Measurements from ENCODE around the gene PXT1.

DNA sequence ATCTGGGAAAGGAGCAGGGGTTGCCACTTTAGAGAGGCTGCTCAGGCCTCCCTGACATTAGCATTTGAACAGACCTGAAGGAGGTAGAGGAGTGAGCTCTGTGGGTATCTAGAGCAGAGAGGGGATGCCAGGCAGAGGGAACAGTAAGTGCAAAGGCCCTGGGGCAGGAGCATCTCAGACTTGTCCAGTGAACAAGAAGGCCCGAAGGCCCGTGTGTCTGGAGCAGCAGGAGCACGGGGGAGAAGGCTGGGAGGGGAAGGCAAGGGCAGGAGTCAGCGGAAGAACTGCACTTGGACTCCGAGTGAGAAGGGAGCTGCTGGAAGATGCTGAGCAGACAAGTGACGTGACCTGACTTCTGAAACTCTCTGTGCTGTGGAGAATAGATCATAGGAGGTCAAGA lies 70.6 kb downstream of the PXT1 start:
- TF ChIP-seq ZNF561 (tag by site-specific recombination; IDR thresholded peaks at IDR 0.05; ENCODE audit: borderline replicate concordance) (no peak), ZNF221 (tag by site-specific recombination; IDR thresholded peaks at IDR 0.05; ENCODE audit: borderline replicate concordance) (no peak), ZNF138 (tag by site-specific recombination; IDR thresholded peaks at IDR 0.05; ENCODE audit: borderline replicate concordance) (no peak), ZNF433 (tag by site-specific recombination; IDR thresholded peaks at IDR 0.05; ENCODE audit: low read depth) (no peak), CTCF (tag by site-specific recombination; IDR thresholded peaks at IDR 0.05) (no peak), ZNF629 (tag by site-specific recombination; IDR thresholded peaks at IDR 0.05) (no peak), ZNF521 (tag by site-specific recombination; IDR thresholded peaks at IDR 0.05) (no peak), ZNF211 (tag by site-specific recombination; IDR thresholded peaks at IDR 0.05; ENCODE audit: low read depth) (no peak), REST (tag by site-specific recombination; IDR thresholded peaks at IDR 0.05) (no peak), ZNF585B (tag by site-specific recombination; IDR thresholded peaks at IDR 0.05) (no peak), ZNF514 (tag by site-specific recombination; IDR thresholded peaks at IDR 0.05) (no peak)
- TF ChIP-seq, protein P1, sequence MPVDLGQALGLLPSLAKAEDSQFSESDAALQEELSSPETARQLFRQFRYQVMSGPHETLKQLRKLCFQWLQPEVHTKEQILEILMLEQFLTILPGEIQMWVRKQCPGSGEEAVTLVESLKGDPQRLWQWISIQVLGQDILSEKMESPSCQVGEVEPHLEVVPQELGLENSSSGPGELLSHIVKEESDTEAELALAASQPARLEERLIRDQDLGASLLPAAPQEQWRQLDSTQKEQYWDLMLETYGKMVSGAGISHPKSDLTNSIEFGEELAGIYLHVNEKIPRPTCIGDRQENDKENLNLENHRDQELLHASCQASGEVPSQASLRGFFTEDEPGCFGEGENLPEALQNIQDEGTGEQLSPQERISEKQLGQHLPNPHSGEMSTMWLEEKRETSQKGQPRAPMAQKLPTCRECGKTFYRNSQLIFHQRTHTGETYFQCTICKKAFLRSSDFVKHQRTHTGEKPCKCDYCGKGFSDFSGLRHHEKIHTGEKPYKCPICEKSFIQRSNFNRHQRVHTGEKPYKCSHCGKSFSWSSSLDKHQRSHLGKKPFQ (tag by site-specific recombination; IDR thresholded peaks at IDR 0.05) = no peak
- TF ChIP-seq, protein P2, sequence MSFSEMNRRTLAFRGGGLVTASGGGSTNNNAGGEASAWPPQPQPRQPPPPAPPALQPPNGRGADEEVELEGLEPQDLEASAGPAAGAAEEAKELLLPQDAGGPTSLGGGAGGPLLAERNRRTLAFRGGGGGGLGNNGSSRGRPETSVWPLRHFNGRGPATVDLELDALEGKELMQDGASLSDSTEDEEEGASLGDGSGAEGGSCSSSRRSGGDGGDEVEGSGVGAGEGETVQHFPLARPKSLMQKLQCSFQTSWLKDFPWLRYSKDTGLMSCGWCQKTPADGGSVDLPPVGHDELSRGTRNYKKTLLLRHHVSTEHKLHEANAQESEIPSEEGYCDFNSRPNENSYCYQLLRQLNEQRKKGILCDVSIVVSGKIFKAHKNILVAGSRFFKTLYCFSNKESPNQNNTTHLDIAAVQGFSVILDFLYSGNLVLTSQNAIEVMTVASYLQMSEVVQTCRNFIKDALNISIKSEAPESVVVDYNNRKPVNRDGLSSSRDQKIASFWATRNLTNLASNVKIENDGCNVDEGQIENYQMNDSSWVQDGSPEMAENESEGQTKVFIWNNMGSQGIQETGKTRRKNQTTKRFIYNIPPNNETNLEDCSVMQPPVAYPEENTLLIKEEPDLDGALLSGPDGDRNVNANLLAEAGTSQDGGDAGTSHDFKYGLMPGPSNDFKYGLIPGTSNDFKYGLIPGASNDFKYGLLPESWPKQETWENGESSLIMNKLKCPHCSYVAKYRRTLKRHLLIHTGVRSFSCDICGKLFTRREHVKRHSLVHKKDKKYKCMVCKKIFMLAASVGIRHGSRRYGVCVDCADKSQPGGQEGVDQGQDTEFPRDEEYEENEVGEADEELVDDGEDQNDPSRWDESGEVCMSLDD (tag by site-specific recombination; IDR thresholded peaks at IDR 0.05) = no peak

Measured in HEK293 (cell line).